ENCODE data around the gene SOX30.
A peak's percentile ranks its signal among the peaks of the same experiment; 100 is the strongest.

Gene SOX30

GRCh38 chr5:157599565-157599964, 52.7 kb downstream of the SOX30 start:
- TF ChIP-seq SPI1 (IDR thresholded peaks at IDR 0.05; ENCODE audit: low read depth, low read length) (peak; percentile 76), POLR2AphosphoS5 (IDR thresholded peaks at IDR 0.05; ENCODE audit: low read depth, low read length) (no peak)
- peak; percentile 82 for FAIRE-seq
- DNase-seq (ENCODE audit: insufficient read length, low spot score) = no peak

GRCh38 chr5:157598350-157598936, 53.8 kb downstream of the SOX30 start:
- TF ChIP-seq POLR2A (IDR thresholded peaks at IDR 0.05; ENCODE audit: low read depth, low read length) = no peak
- TF ChIP-seq POU2F2 (IDR thresholded peaks at IDR 0.05; ENCODE audit: low read depth, low read length) = no peak
- DNase-seq (ENCODE audit: insufficient read length, low spot score) (no peak), FAIRE-seq (peak; percentile 62)

DNA sequence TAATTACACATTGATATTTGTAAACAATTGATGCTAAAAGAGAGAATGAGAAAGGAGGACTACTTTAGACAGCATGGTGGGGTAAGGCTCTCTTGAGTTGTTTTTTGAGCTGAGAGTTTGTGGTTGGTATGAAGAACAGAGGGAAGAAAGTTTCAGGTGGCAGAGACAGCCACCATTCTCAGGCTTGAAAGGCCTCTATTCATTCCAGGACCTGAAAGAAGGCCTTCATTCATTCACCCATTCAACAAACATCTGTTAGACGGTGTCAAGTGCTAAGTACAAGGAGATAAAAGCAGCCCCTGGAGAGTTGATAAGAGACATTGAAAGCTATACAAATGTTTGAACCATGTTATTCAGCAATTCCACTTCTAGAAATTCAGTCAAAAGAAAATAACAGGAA, 55.0 kb downstream of the SOX30 start:
- DNase-seq (ENCODE audit: insufficient read length, low spot score) = no peak
- no peak for TF ChIP-seq SPI1 (IDR thresholded peaks at IDR 0.05; ENCODE audit: low read depth, low read length)
- TF ChIP-seq PAX5 (IDR thresholded peaks at IDR 0.05; ENCODE audit: insufficient read depth, low read length, severe bottlenecking) = no peak
- TF ChIP-seq TAF1 (IDR thresholded peaks at IDR 0.05; ENCODE audit: low read depth, low read length) = no peak
- no peak for TF ChIP-seq POLR2AphosphoS5 (IDR thresholded peaks at IDR 0.05; ENCODE audit: low read depth, low read length)
- TF ChIP-seq POLR2A (IDR thresholded peaks at IDR 0.05; ENCODE audit: low read depth, low read length) = no peak
- TF ChIP-seq POU2F2 (IDR thresholded peaks at IDR 0.05; ENCODE audit: low read depth, low read length) = no peak
- no peak for FAIRE-seq

DNA sequence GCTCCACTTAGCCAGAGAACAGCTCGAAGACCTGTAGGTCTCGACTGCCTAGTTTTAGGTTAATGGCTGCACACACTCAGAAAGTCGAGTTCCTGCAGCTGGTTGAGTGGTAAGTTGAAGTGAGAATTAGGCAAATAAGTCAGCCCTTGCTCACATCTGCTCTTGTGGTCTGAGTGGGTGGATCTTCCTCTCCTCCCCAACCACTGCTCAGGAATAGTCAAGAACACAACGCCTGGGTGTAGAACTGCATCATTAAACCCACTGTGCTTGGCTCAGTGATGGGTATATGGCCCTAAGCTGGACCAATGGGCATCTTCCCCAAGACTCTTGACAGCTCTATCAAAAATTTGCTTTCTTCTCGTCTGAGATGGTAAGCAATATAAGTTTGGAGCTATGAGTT, 55.8 kb downstream of the SOX30 start:
- FAIRE-seq (peak; percentile 100), DNase-seq (ENCODE audit: insufficient read length, low spot score) (no peak)
- TF ChIP-seq POU2F2 (IDR thresholded peaks at IDR 0.05; ENCODE audit: low read depth, low read length) (peak; percentile 98), SPI1 (IDR thresholded peaks at IDR 0.05; ENCODE audit: low read depth, low read length) (peak; percentile 87), TAF1 (IDR thresholded peaks at IDR 0.05; ENCODE audit: low read depth, low read length) (peak; percentile 43; the same call in 1 of the 2 replicates), PAX5 (IDR thresholded peaks at IDR 0.05; ENCODE audit: insufficient read depth, low read length, severe bottlenecking) (no peak), POLR2AphosphoS5 (IDR thresholded peaks at IDR 0.05; ENCODE audit: low read depth, low read length) (peak; percentile 42; the same call in 1 of the 2 replicates), POLR2A (IDR thresholded peaks at IDR 0.05; ENCODE audit: low read depth, low read length) (no peak)

DNA sequence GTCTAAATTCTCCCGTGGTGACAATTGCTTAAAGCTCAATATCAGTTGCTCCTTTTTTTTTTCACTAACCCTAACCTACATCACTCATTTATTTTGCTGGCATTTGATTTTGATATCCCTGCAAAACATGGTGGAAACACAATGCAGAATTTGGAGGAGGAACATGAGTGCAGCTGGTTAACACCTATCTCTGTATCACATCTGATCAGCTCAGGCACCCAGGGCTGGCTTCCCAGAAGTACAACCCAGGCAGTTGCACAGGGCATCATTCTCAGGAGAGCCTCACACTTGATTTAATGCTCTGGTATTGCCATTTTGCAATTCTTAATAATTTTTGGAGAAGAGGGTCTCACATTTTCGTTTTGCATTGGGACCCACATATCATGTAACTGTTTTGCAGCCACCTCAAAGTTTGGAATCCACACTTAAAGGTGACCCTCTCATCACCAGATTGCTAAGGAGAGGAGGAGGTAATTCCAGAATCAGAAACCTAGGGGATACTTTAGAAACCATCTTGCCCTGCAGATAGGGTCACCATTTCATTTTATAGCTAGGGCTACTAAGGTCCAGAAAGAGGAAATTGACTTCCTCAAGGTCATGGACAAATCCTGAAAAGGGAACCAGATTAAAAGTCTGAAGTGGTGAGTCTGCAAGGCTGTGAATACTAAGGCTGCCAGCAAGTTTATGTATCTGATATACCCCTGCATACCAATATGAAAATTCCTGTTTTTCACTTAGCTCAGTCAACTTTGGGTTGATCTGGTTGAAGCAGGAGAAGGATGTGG, 57.4 kb downstream of the SOX30 start:
- DNase-seq (ENCODE audit: insufficient read length, low spot score) (no peak), FAIRE-seq (peak; percentile 64)
- no peak for TF ChIP-seq PAX5 (IDR thresholded peaks at IDR 0.05; ENCODE audit: insufficient read depth, low read length, severe bottlenecking)
- no peak for TF ChIP-seq POLR2AphosphoS5 (IDR thresholded peaks at IDR 0.05; ENCODE audit: low read depth, low read length)
- TF ChIP-seq TAF1 (IDR thresholded peaks at IDR 0.05; ENCODE audit: low read depth, low read length) = no peak
- TF ChIP-seq POLR2A (IDR thresholded peaks at IDR 0.05; ENCODE audit: low read depth, low read length) = no peak
- no peak for TF ChIP-seq SPI1 (IDR thresholded peaks at IDR 0.05; ENCODE audit: low read depth, low read length)
- TF ChIP-seq POU2F2 (IDR thresholded peaks at IDR 0.05; ENCODE audit: low read depth, low read length) = no peak

DNA sequence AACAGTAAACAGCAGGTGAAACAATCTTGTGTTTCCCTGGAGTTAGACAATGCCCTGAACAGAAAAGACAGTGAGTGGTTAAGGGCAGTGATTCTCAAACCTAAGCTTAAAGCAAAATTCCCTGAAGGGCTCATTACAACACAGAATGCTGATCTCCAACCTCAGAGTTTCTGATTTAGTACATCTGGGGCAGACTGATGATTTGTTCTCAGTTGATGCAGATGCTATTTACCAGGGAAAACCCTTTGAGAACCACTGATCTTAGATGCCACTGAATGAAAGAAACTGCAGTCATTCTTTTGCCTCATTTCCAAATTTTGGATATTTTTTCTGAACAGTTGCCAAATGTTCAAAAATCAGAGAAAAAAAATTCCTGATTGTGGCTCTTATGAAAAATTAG, 58.0 kb downstream of the SOX30 start:
- TF ChIP-seq POLR2A (IDR thresholded peaks at IDR 0.05; ENCODE audit: low read depth, low read length) (no peak), SPI1 (IDR thresholded peaks at IDR 0.05; ENCODE audit: low read depth, low read length) (no peak), PAX5 (IDR thresholded peaks at IDR 0.05; ENCODE audit: insufficient read depth, low read length, severe bottlenecking) (no peak), TAF1 (IDR thresholded peaks at IDR 0.05; ENCODE audit: low read depth, low read length) (no peak), POLR2AphosphoS5 (IDR thresholded peaks at IDR 0.05; ENCODE audit: low read depth, low read length) (no peak), POU2F2 (IDR thresholded peaks at IDR 0.05; ENCODE audit: low read depth, low read length) (no peak)
- DNase-seq (ENCODE audit: insufficient read length, low spot score) = no peak
- FAIRE-seq = peak; percentile 81

- FAIRE-seq = no peak
Measured at GRCh38 chr5:157593052-157593757, 59.0 kb downstream of the SOX30 start.

GRCh38 chr5:157592594-157592993, 59.6 kb downstream of the SOX30 start:
- TF ChIP-seq POLR2AphosphoS5 (IDR thresholded peaks at IDR 0.05; ENCODE audit: low read depth, low read length) (no peak), PAX5 (IDR thresholded peaks at IDR 0.05; ENCODE audit: insufficient read depth, low read length, severe bottlenecking) (no peak), SPI1 (IDR thresholded peaks at IDR 0.05; ENCODE audit: low read depth, low read length) (peak; percentile 38), POU2F2 (IDR thresholded peaks at IDR 0.05; ENCODE audit: low read depth, low read length) (no peak), TAF1 (IDR thresholded peaks at IDR 0.05; ENCODE audit: low read depth, low read length) (no peak), POLR2A (IDR thresholded peaks at IDR 0.05; ENCODE audit: low read depth, low read length) (no peak)

More at GRCh38 chr5:157593052-157593757, 59.0 kb downstream of the SOX30 start:
- DNase-seq (ENCODE audit: insufficient read length, low spot score) = no peak
- TF ChIP-seq SPI1 (IDR thresholded peaks at IDR 0.05; ENCODE audit: low read depth, low read length) (no peak), TAF1 (IDR thresholded peaks at IDR 0.05; ENCODE audit: low read depth, low read length) (no peak), POU2F2 (IDR thresholded peaks at IDR 0.05; ENCODE audit: low read depth, low read length) (no peak)

DNA sequence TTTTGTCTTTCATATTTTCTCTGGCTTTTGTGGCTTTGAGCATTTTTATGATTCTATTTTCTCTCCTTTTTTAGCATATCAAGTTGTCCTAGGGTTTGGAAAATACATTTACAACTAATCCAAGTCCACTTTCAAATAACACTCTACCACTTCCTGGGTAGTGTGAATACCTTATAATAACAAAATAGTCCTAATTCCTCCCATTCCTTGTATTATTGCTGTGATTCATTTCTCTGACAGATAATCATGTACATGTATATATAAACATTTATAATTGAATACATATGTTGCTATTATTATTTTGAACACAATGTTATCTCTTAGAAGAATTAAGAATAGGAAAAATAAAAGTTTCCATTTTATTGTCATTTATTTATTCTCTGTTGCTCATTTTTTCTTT, 61.8 kb downstream of the SOX30 start:
- DNase-seq (ENCODE audit: insufficient read length, low spot score) (no peak), FAIRE-seq (no peak)
- TF ChIP-seq TAF1 (IDR thresholded peaks at IDR 0.05; ENCODE audit: low read depth, low read length) (no peak), POLR2A (IDR thresholded peaks at IDR 0.05; ENCODE audit: low read depth, low read length) (no peak), SPI1 (IDR thresholded peaks at IDR 0.05; ENCODE audit: low read depth, low read length) (no peak), POU2F2 (IDR thresholded peaks at IDR 0.05; ENCODE audit: low read depth, low read length) (no peak), PAX5 (IDR thresholded peaks at IDR 0.05; ENCODE audit: insufficient read depth, low read length, severe bottlenecking) (no peak), POLR2AphosphoS5 (IDR thresholded peaks at IDR 0.05; ENCODE audit: low read depth, low read length) (no peak)

More at GRCh38 chr5:157592594-157592993, 59.6 kb downstream of the SOX30 start:
- DNase-seq (ENCODE audit: insufficient read length, low spot score) (no peak), FAIRE-seq (peak; percentile 61)
